Urinary bladder (tissue), 4 donors: ENCODE data around the gene TTI1. TPM values are rescaled to one million over a fixed set of nuclear protein-coding genes. Genes with fewer than 3 reads are reported as not detected.

Experiments used
- DNase-seq: peaks from one replicate; pipeline ENCODE4 v3.0.0-alpha.2; 2015; ENCODE audit errors: extremely low spot score
- H3K27ac ChIP-seq: one replicate; pipeline ENCODE4 v1.5.1; 2013; ENCODE audit warnings: low read depth, mild to moderate bottlenecking, moderate library complexity
- H3K36me3 ChIP-seq: one replicate; pipeline ENCODE4 v1.6.1; 2013; ENCODE audit warnings: mild to moderate bottlenecking, moderate library complexity; ENCODE audit not compliant: insufficient read depth
- H3K4me1 ChIP-seq: one replicate; pipeline ENCODE4 v1.6.1; 2013; ENCODE audit warnings: mild to moderate bottlenecking, moderate library complexity; ENCODE audit not compliant: insufficient read depth
- H3K4me3 ChIP-seq: one replicate; pipeline ENCODE4 v1.5.1; 2013; ENCODE audit warnings: low read depth, low read length
- WGBS: extraction: QIAGEN DNeasy Blood & Tissue Kit; methylation state at CpG from one replicate; pipeline ENCODE4 v1.1.7; 2013; 5-methylcytosine and 5-hydroxymethylcytosine counted together
- polyA plus RNA-seq: library from polyadenylated mRNA; stranded (reverse); fragments of 200-250 nt; gene quantifications from one replicate; pipeline ENCODE4 v1.2.3, GENCODE V29; 2013
- total RNA-seq: library from RNA; depleted of rRNA; stranded (reverse); fragments of >200 nt; gene quantifications from one replicate; pipeline ENCODE4 v1.2.3, GENCODE V29; 2014
- donor health status: healthy with polysubstance abuse.
- donor health status: healthy.

TTI1 gene
- total and polyA plus RNA-seq, 2 donors, result 13.3 to 35.7 TPM

DNA sequence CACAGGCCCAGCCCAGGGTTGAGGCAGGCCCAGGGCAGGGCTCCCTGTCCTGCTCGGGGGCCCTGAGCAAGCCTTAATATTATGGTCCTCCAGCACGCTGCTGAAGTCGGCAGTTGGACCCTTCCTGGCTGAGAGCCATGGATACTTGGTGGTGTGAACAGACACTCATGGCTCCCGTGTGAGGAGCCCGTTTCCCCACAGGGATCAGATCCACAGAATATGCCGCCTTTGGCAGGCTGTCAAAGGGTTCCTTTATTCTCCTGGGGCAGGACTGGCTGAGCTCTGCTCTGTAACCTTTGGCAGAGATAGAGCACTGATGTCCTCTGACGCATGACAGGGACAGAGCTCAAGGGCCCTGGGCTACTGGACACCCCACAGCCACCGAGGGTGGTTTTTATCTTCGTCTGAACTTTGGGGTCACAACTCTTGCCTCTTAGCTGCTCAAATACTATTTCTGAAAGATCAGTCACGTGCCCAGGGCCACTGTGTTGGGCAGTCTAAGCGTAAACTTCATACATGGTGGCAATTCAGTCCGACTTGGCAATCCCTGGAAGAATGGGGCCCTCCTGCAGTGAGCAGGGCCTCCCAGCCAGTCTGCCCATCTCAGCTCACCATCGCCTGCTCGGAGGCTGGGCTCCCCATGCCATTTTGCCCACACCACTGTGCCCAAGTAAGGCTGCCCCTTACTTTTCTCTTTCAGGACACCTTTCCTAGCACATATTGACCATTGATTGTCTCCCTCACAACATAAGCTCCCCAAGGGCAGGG is 49.1 kb downstream of the TTI1 start:
- no peak for DNase-seq
- Histone ChIP-seq H3K36me3 (peaks cover 2% of the 10 kb centered on the region), H3K4me3 (no peak overlapping the region), H3K27ac (no peak overlapping the region), H3K4me1 (no peaks in the 10 kb centered on the region)
- 78% methylated on average over 14 of the region's 14 CpGs for WGBS

DNA sequence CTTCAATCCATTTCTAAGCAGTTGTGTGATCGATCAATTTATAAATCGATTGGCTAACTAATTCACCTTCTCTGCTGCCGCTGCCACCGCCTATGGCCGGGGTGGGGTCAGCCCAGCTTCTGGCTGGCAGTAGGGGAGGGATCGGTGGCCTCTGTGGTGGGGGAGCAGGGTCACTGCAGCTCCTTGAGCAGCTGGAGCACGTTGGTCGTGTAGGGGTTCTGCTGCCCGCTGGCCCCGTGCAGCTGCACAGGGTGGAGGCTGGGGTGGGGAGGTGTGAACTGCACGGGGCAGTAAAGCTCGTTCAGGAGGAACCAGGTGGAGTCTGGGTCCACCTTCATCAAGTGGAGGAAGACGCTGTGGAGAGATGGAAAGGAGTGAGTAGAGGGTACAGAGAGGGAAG is 50.0 kb downstream of the TTI1 start:
- Histone ChIP-seq H3K4me1 (no peaks in the 10 kb centered on the region), H3K27ac (no peak overlapping the region), H3K4me3 (no peak overlapping the region), H3K36me3 (peaks cover 2% of the 10 kb centered on the region)
- 90% methylated on average over 13 of the region's 13 CpGs for WGBS
- DNase-seq, result no peak

DNA sequence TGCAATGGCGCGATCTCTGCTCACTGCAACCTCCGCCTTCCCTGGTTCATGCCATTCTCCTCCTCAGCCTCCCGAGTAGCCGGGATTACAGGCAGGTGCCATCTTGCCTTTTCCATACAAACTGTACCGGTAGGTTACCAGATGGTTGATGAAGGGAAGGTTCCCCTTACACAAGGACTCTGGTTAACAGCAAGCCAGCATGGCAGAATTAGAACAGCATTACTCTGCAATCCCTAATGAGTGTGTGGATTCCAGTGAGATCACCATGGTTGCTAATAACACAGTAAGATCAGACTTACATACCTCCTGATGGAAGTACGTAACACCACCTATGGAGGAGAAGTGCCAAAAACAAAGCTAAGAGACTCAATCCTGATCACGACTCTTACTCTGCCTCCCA is 51.7 kb downstream of the TTI1 start:
- H3K4me1 ChIP-seq, result no peaks in the 10 kb centered on the region
- no peak overlapping the region for H3K27ac ChIP-seq
- DNase-seq, result no peak
- no peak overlapping the region for H3K4me3 ChIP-seq
- peaks cover 2% of the 10 kb centered on the region for H3K36me3 ChIP-seq
- 96% methylated on average over 8 of the region's 8 CpGs for WGBS

DNA sequence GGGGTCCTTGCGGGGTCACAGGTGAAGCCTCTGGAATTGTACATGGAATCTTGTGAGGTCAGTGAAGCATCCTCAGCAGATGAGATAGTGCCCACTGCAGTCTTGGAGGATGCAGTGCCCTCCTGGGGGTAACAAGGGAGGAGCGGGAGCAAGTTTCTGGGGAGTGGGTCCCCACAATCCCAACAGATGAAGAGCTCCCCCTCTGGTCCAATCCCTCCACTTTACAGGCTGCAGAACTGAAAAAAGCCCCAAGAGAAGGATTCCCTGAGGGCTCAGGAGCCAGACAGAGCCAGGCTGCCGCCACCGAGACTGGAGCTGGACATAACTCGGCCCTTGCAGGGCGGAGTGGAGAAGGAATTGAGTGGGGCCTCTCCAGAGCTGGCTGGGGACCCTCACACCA is 52.4 kb downstream of the TTI1 start:
- WGBS, result 97% methylated on average over 6 of the region's 6 CpGs
- no peaks in the 10 kb centered on the region for H3K4me1 ChIP-seq
- peaks cover 2% of the 10 kb centered on the region for H3K36me3 ChIP-seq
- H3K4me3 ChIP-seq, result no peak overlapping the region
- no peak overlapping the region for H3K27ac ChIP-seq
- DNase-seq, result no peak

DNA sequence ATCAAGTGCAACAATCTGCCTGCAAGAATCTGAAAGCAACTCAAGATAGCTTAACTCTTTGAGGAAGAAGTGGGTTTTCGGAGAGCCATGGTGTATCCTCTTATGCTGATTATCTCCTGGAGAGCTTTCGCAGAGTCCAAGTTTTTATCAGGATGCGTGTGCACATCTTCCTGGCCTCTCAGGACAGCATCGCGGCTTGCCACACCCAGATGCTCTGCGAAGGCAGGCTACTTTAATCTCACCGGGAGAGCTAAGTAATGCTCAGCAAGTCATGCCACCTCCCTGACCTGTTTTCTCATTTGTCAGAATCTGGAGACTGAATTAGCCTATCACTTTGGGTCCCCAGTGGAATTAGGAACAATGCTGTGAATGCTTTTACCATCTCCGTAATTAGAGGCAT is 52.9 kb downstream of the TTI1 start:
- WGBS, result 84% methylated on average over 8 of the region's 8 CpGs
- H3K36me3 ChIP-seq, result peaks cover 2% of the 10 kb centered on the region
- H3K4me3 ChIP-seq, result no peak overlapping the region
- no peaks in the 10 kb centered on the region for H3K4me1 ChIP-seq
- H3K27ac ChIP-seq, result no peak overlapping the region
- no peak for DNase-seq

DNA sequence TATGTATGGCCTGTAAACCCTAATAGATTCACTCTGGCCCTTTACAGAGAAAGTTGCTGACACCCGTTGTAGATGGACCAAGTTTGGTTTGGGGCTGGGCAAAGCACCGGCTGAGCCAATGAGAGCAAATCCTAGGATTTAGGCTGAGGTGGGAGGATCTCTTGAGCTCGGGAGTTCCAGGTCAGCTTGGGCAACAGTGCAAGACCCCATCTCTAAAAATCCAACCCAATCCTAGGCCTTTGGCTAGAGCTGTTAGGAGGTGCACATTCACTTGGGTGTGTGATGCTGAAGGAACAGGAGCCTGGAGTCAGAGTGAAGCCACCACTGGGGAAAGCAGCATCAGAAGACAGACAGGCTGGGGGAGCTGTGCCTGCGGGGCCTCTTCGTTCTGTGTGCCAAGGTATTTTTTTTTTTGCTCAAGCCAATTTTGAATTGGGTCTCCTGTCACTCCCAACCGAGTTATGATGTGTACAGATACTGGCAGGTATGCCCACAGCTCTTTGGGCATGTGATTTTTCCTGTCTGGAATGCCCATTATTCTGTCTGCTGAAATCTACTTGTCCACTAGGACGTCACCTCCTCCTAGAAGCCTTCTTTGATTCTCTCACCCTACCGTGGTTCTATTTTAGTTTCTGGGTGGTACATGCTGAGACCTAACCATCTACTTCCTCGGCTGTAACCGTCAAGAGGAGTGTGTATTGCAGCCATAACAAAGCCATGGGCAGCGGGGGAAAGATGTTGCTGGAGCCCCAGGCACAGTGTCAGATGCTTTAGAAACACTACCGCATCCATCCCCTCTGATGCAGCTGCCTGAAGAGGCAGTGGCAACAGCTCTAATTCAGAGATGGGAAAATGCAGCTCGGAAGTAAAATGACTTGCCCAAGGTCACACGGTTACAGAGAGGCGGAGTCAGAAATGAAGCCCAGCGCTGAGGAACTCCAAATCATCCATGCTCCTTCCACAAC is 54.0 kb downstream of the TTI1 start:
- 87% methylated on average over 16 of the region's 16 CpGs for WGBS

DNA sequence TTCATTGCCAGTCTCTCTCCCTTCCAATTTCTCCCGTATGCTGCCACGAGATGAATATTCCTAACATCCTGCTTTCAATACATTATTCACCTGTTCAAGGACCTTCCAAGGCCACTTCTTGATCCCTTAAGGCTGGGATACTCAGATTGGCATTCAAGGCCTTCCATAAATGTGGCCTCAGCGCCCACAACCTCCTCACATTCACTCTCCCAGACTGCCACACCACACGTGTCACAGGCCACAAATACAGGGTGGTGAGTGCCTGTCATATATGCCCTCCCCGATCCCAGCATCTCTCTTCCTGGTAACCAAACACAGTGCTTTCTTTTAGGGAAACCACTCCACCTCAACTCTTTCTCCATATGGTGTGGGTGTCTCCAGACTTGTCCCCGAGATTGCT is 55.5 kb downstream of the TTI1 start:
- no peak overlapping the region for H3K4me3 ChIP-seq
- no peaks in the 10 kb centered on the region for H3K4me1 ChIP-seq
- H3K27ac ChIP-seq, result no peak overlapping the region
- WGBS, result 81% methylated on average over 6 of the region's 6 CpGs
- DNase-seq, result no peak
- no peaks in the 10 kb centered on the region for H3K36me3 ChIP-seq

More for the DNA sequence above, 54.0 kb downstream of the TTI1 start:
- H3K4me1 ChIP-seq, result no peaks in the 10 kb centered on the region
- no peak for DNase-seq
- H3K27ac ChIP-seq, result no peak overlapping the region
- H3K36me3 ChIP-seq, result peaks cover 2% of the 10 kb centered on the region
- H3K4me3 ChIP-seq, result no peak overlapping the region

DNA sequence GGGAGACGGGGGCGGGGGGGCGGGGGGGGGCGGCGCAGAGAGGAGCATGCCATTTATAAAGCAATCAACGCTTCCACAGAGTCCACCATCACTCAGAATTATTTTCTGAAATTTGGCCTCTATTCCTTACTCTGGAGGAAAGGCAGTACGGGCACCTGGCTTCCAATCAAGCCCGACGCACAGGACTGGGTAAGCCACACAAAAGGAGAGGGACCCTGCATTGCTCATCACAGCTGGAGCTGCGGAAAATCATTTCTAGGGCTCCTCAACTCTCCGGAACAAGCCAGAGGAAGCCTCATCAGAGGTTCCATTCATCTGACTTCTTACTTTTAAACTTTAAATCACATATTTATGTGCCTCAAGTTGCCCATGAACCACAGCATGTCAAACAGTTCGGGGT is 55.9 kb downstream of the TTI1 start:
- 28% methylated on average over 12 of the region's 12 CpGs for WGBS
- Histone ChIP-seq H3K36me3 (no peaks in the 10 kb centered on the region), H3K4me1 (no peaks in the 10 kb centered on the region), H3K27ac (no peak overlapping the region), H3K4me3 (no peak overlapping the region)
- DNase-seq, result no peak

DNA sequence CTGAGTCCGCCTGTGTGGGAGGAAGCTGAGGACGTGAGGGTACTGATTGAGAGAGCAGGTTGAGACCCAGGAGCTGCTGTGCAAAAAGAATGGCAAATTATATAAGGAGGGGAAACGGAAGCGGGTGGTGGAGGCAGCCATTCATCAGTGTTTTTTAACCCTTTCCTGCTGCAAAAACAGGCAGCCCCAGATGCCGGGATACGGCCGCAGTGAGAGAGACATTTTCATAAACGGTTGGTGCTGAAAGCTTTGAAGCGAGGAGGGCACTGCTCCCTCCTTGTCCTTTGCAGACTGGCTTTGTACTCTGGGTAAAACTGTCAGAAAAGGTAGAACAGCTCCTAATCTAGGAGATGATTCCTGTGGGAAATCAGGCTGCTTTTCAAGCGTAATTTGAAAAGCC is 56.4 kb downstream of the TTI1 start:
- no peak overlapping the region for H3K4me3 ChIP-seq
- no peaks in the 10 kb centered on the region for H3K4me1 ChIP-seq
- DNase-seq, result no peak
- no peak overlapping the region for H3K27ac ChIP-seq
- no peaks in the 10 kb centered on the region for H3K36me3 ChIP-seq
- WGBS, result 53% methylated on average over 10 of the region's 10 CpGs

DNA sequence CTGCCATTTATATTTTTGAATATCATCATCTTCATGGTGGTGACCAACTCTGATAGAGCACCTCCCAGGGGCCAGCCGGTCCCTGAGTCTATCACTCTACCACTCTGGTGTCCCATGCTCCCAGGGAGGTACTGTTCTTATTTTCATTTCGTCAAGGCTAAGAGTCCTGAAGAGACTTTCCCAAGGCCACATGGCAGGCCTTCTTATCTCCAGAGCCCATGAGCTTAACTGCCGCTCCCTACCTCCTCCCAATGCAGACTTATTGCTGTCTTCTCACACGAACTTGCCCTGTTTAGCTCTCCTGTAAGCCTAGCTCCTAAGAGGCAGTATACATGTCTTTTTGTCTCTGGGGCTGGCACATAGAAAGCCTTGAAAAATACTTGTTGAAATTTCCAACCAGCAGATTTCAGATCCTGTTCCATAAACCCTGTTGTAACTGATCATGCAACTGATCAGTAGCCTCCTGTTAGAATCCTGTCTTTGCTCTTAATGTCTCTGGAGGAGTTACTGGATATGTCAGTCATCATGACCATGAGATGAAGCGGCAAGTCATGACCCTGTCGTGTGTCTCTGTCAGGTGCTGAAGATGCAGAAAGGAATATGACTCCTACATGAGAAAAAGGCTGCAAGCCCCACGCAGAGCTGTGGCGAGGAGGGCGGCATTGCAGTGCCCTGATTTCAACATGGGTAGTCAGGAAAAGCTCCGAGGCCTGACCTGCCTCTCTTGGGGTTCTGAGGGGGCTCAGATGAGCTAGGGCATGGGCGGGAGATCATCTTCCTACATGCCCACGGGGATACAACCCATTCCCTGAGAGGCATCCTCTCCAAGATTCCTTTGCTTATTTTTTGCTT is 60.0 kb downstream of the TTI1 start:
- WGBS, result 89% methylated on average over 12 of the region's 12 CpGs
- no peak for DNase-seq
- H3K4me3 ChIP-seq, result no peak overlapping the region
- H3K27ac ChIP-seq, result no peak overlapping the region
- H3K36me3 ChIP-seq, result no peaks in the 10 kb centered on the region
- no peaks in the 10 kb centered on the region for H3K4me1 ChIP-seq

DNA sequence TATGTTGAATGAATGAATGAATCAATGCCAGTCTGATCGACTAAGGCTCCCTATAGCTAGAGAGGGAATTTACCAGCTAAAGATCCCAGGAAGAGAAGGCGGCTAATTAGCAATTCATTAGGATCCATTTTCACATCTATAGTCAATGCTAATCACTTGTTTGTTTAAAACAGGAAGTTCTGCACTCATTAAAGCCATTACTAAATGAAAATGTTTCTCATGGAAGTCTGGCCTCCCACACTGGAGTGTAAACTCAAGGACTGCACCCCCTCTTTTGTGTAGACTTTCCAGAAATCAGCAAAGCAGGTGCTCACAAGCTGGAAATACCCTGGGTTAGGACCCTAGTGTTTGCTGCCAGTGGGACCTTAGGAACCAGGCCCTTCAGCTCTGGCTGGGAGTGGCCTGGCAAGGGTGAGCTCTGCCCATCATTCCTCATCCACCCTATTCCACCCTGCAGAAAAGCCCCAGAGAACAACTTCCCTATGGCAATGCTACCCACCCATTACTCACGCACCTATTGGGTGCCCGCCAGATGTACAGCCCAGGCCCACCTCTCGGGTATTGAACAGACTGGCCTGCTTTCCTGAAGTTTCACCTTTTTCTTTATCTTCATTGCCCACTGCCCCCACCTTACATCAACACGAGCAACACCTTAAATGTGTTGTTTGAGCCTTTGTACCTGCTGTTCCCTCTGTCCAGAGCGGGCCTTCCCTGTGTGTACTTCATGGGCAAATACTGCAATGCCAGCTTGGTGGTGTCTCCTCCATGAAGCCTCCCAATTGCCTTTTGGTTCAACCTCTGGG is 60.8 kb downstream of the TTI1 start:
- H3K27ac ChIP-seq, result no peak overlapping the region
- DNase-seq, result no peak
- no peak overlapping the region for H3K4me3 ChIP-seq
- H3K4me1 ChIP-seq, result no peaks in the 10 kb centered on the region
- H3K36me3 ChIP-seq, result no peaks in the 10 kb centered on the region
- 87% methylated on average over 7 of the region's 7 CpGs for WGBS

DNA sequence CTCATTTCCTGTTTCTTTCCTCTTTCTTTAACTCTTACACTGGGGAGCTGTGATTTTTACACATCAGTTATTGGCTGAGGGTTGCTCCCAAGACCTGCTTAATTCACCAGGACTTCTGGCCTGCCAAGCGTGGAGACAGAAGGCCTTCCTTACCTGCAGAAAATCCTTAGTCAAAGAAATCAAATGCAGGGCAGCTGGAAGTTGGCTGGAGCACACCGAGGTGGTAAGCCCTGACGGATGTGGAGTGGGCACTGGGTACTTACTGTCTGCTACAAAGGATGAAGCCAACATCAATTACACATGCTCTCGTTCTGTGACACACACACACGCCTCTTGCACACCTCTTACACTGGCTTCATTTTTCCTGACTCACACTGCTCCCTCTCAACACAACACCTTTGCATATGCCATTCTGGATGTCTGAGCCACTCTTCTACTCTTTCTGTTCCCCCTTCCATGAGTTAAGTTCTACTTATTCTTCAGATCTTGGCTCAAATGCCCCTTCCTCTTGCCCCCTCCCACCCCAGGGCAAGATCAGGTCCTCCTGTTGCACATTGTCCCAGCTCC is 61.6 kb downstream of the TTI1 start:
- Histone ChIP-seq H3K4me1 (no peaks in the 10 kb centered on the region), H3K4me3 (no peak overlapping the region), H3K36me3 (no peaks in the 10 kb centered on the region), H3K27ac (no peak overlapping the region)
- WGBS, result 95% methylated on average over 5 of the region's 5 CpGs
- no peak for DNase-seq
